HEK293 (cell line): ENCODE measurements around the gene PCAT6.
"Not testable (repeated sequence)": the region's sequence is repeated elsewhere in the genome, so short reads cannot be mapped to it uniquely, and the experiment has no call there.

Experiments
- CTCF ChIA-PET: fragments of 350-600 bp; formaldehyde crosslinking; extraction: SDS; loops from one replicate; lab custom pipeline; 2021; ENCODE audit warnings: antibody characterized with exemption; lab: Yijun Ruan, JAX
- POLR2A ChIA-PET: fragments of 300-600 bp; formaldehyde crosslinking; extraction: SDS; loops from one replicate; lab custom pipeline; 2020; ENCODE audit warnings: antibody characterized with exemption, inconsistent platforms; lab: Yijun Ruan, JAX
- H3K27ac ChIP-seq: fragments of 200-500 bp; sonication (Bioruptor generic); 2 replicates; pipeline ENCODE4 v1.5.1; 2014; ENCODE audit warnings: low read depth, low read length, control low read depth, inconsistent platforms; ENCODE audit errors: extremely low read depth
- H3K36me3 ChIP-seq, 2 experiments: fragments of 200-500 bp in 1 of 2; sonication (Bioruptor generic) in 1 of 2; 1 replicate in 1 of 2; 2 replicates in 1 of 2; pipeline ENCODE4 v1.5.1; 2014 to 2017; ENCODE audit warnings: inconsistent platforms in 2 of 2, low read length in 2 of 2; ENCODE audit not compliant: control insufficient read depth in 2 of 2, insufficient read depth in 1 of 2
- H3K4me1 ChIP-seq: fragments of 200-500 bp; sonication (Bioruptor generic); 2 replicates; pipeline ENCODE4 v1.5.1; 2014; ENCODE audit warnings: mild to moderate bottlenecking, low read length, inconsistent platforms; ENCODE audit not compliant: control insufficient read depth, insufficient read depth
- H3K4me3 ChIP-seq: 2 replicates; pipeline ENCODE4 v1.5.1; 2011; ENCODE audit warnings: low read depth, mild to moderate bottlenecking, control low read depth, low read length, moderate library complexity
- H3K9me3 ChIP-seq: fragments of 200-500 bp; sonication (Bioruptor generic); 2 replicates; pipeline ENCODE4 v1.5.1; 2014; ENCODE audit warnings: low read depth, low read length, inconsistent platforms; ENCODE audit not compliant: control insufficient read depth, insufficient read depth
- EGR2 ChIP-seq: fragments of 450-650 bp; formaldehyde crosslinking; IDR thresholded peaks from 2 replicates; pipeline ENCODE4 v1.5.1; 2016; ENCODE audit warnings: low read depth, missing biosample characterization, missing genetic modification characterization
- OVOL3 ChIP-seq: fragments of 450-650 bp; formaldehyde crosslinking; IDR thresholded peaks from 2 replicates; pipeline ENCODE4 v1.5.1; 2016; ENCODE audit warnings: missing biosample characterization, missing genetic modification characterization
- SP3 ChIP-seq: fragments of 450-650 bp; formaldehyde crosslinking; IDR thresholded peaks from 2 replicates; pipeline ENCODE4 v1.5.1; 2016; ENCODE audit warnings: missing biosample characterization, missing genetic modification characterization
- ZFP3 ChIP-seq: fragments of 450-650 bp; formaldehyde crosslinking; IDR thresholded peaks from 2 replicates; pipeline ENCODE4 v1.5.1; 2016; ENCODE audit warnings: low read depth, missing biosample characterization, missing genetic modification characterization
- ZNF292 ChIP-seq: fragments of 450-650 bp; formaldehyde crosslinking; IDR thresholded peaks from 2 replicates; pipeline ENCODE4 v1.5.1; 2016; ENCODE audit warnings: low read depth, missing biosample characterization, missing genetic modification characterization, borderline replicate concordance
- ZNF335 ChIP-seq: fragments of 450-650 bp; formaldehyde crosslinking; conservative IDR thresholded peaks from 2 replicates; pipeline ENCODE4 v1.5.1; 2016; ENCODE audit warnings: missing biosample characterization, missing genetic modification characterization
- ZNF341 ChIP-seq: fragments of 450-650 bp; formaldehyde crosslinking; IDR thresholded peaks from 2 replicates; pipeline ENCODE4; 2016; ENCODE audit warnings: low read depth, missing biosample characterization, missing genetic modification characterization
- ZNF48 ChIP-seq: fragments of 450-650 bp; formaldehyde crosslinking; IDR thresholded peaks from 2 replicates; pipeline ENCODE4 v1.5.1; 2016; ENCODE audit warnings: missing biosample characterization, missing genetic modification characterization
- ZNF510 ChIP-seq: fragments of 450-650 bp; formaldehyde crosslinking; IDR thresholded peaks from 2 replicates; pipeline ENCODE4 v1.5.1; 2018; ENCODE audit warnings: mild to moderate bottlenecking, missing genetic modification characterization, missing biosample characterization; ENCODE audit not compliant: insufficient replicate concordance
- ZNF529 ChIP-seq: fragments of 450-650 bp; formaldehyde crosslinking; IDR thresholded peaks from 2 replicates; pipeline ENCODE4 v1.5.1; 2017; ENCODE audit warnings: missing genetic modification characterization, missing biosample characterization; ENCODE audit not compliant: insufficient replicate concordance
- ZNF530 ChIP-seq: fragments of 450-650 bp; formaldehyde crosslinking; IDR thresholded peaks from 2 replicates; pipeline ENCODE4 v1.5.1; 2016; ENCODE audit warnings: low read depth, missing biosample characterization, missing genetic modification characterization
- ZNF558 ChIP-seq: fragments of 450-650 bp; formaldehyde crosslinking; IDR thresholded peaks from 2 replicates; pipeline ENCODE4 v1.5.1; 2016; ENCODE audit warnings: missing biosample characterization, missing genetic modification characterization
- ZNF560 ChIP-seq: fragments of 450-650 bp; formaldehyde crosslinking; IDR thresholded peaks from 2 replicates; pipeline ENCODE4 v1.5.1; 2017; ENCODE audit warnings: missing biosample characterization, missing genetic modification characterization, borderline replicate concordance
- ZNF623 ChIP-seq: fragments of 450-650 bp; formaldehyde crosslinking; IDR thresholded peaks from 2 replicates; pipeline ENCODE4 v1.5.1; 2016; ENCODE audit warnings: missing biosample characterization, missing genetic modification characterization
- ZNF629 ChIP-seq: fragments of 450-650 bp; formaldehyde crosslinking; IDR thresholded peaks from 2 replicates; pipeline ENCODE4 v1.5.1; 2017; ENCODE audit warnings: missing biosample characterization, missing genetic modification characterization
- ZNF654 ChIP-seq: fragments of 450-650 bp; formaldehyde crosslinking; IDR thresholded peaks from 2 replicates; pipeline ENCODE4 v1.5.1; 2016; ENCODE audit warnings: low read depth, missing biosample characterization, missing genetic modification characterization
- ZNF658 ChIP-seq: fragments of 450-650 bp; formaldehyde crosslinking; IDR thresholded peaks from 2 replicates; pipeline ENCODE4; 2016; ENCODE audit warnings: missing biosample characterization, missing genetic modification characterization
- ZNF664 ChIP-seq: fragments of 450-650 bp; formaldehyde crosslinking; IDR thresholded peaks from 2 replicates; pipeline ENCODE4 v1.5.1; 2016; ENCODE audit warnings: missing biosample characterization, missing genetic modification characterization
- TF ChIP-seq, protein P1 (sequence below): fragments of 450-650 bp; formaldehyde crosslinking; IDR thresholded peaks from 2 replicates; pipeline ENCODE4 v1.5.0; 2017; ENCODE audit warnings: missing biosample characterization, missing genetic modification characterization, borderline replicate concordance
- TF ChIP-seq, protein P2 (sequence below): fragments of 450-650 bp; formaldehyde crosslinking; IDR thresholded peaks from 2 replicates; pipeline ENCODE4 v1.5.1; 2016; ENCODE audit warnings: missing biosample characterization, missing genetic modification characterization
- TF ChIP-seq, protein P3 (sequence below): fragments of 450-650 bp; formaldehyde crosslinking; conservative IDR thresholded peaks from 2 replicates; pipeline ENCODE4 v1.5.1; 2016; ENCODE audit warnings: low read depth, missing biosample characterization, missing genetic modification characterization
- TF ChIP-seq, protein P4 (sequence below): fragments of 450-650 bp; formaldehyde crosslinking; IDR thresholded peaks from 2 replicates; pipeline ENCODE4 v1.5.1; 2016; ENCODE audit warnings: missing biosample characterization, missing genetic modification characterization

Gene PCAT6

DNA sequence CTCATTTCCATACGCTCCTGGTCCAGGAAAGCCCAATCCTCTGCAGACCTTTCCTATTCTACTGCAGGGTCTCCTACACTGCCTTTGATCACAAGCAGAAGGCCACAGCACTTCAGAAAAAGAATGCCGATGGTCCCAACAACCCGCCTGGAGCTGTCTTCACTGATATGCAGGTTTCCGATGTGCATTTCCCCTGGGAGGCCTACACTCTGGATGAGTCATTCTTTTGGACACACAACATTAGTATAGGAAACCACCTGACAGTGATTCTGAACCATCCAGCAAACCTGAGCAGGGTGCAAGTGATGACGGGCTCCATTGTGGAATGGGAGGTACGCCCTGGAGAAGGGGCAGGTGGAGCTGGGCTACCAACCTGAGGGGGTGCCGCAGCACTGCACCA, 15.0 kb downstream of the PCAT6 start (continued):
- TF ChIP-seq, protein P1, sequence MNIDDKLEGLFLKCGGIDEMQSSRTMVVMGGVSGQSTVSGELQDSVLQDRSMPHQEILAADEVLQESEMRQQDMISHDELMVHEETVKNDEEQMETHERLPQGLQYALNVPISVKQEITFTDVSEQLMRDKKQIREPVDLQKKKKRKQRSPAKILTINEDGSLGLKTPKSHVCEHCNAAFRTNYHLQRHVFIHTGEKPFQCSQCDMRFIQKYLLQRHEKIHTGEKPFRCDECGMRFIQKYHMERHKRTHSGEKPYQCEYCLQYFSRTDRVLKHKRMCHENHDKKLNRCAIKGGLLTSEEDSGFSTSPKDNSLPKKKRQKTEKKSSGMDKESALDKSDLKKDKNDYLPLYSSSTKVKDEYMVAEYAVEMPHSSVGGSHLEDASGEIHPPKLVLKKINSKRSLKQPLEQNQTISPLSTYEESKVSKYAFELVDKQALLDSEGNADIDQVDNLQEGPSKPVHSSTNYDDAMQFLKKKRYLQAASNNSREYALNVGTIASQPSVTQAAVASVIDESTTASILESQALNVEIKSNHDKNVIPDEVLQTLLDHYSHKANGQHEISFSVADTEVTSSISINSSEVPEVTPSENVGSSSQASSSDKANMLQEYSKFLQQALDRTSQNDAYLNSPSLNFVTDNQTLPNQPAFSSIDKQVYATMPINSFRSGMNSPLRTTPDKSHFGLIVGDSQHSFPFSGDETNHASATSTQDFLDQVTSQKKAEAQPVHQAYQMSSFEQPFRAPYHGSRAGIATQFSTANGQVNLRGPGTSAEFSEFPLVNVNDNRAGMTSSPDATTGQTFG = no peak
- TF ChIP-seq ZNF335 (tag by site-specific recombination) (no peak), ZNF658 (tag by site-specific recombination) (no peak), EGR2 (tag by site-specific recombination) (no peak), ZNF48 (tag by site-specific recombination) (no peak)

DNA sequence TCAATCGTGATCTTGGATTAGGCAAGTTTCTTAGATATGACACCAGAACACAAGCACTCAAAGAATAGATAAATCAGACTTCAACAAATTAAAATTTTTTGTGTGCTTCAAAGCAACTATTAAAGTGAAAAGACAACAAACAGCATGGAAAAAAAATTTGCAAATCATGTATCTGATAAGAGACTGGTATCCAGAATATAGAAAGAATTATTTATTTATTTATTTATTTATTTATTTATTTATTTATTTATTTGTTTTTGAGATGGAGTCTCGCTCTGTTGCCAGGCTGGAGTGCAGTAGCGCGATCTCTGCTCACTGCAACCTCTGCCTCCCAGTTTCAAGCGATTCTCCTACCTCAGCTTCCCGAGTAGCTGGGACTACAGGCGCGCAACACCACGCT, 18.5 kb downstream of the PCAT6 start:
- CTCF ChIA-PET, H3K9me3 ChIP-seq, H3K27ac ChIP-seq, H3K4me1 ChIP-seq, POLR2A ChIA-PET, H3K36me3 ChIP-seq, H3K4me3 ChIP-seq: not testable (repeated sequence)
- TF ChIP-seq OVOL3 (tag by site-specific recombination) = 0 out of 2 replicates have a peak, but pooled peaks have one; percentile 27
- TF ChIP-seq ZFP3 = peak; percentile 40; the same call in 1 of the 2 replicates
- peak; percentile 86; the same call in 1 of the 2 replicates for TF ChIP-seq ZNF560 (tag by site-specific recombination)
- TF ChIP-seq, protein P2, sequence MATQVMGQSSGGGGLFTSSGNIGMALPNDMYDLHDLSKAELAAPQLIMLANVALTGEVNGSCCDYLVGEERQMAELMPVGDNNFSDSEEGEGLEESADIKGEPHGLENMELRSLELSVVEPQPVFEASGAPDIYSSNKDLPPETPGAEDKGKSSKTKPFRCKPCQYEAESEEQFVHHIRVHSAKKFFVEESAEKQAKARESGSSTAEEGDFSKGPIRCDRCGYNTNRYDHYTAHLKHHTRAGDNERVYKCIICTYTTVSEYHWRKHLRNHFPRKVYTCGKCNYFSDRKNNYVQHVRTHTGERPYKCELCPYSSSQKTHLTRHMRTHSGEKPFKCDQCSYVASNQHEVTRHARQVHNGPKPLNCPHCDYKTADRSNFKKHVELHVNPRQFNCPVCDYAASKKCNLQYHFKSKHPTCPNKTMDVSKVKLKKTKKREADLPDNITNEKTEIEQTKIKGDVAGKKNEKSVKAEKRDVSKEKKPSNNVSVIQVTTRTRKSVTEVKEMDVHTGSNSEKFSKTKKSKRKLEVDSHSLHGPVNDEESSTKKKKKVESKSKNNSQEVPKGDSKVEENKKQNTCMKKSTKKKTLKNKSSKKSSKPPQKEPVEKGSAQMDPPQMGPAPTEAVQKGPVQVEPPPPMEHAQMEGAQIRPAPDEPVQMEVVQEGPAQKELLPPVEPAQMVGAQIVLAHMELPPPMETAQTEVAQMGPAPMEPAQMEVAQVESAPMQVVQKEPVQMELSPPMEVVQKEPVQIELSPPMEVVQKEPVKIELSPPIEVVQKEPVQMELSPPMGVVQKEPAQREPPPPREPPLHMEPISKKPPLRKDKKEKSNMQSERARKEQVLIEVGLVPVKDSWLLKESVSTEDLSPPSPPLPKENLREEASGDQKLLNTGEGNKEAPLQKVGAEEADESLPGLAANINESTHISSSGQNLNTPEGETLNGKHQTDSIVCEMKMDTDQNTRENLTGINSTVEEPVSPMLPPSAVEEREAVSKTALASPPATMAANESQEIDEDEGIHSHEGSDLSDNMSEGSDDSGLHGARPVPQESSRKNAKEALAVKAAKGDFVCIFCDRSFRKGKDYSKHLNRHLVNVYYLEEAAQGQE (tag by site-specific recombination) = peak; percentile 73
- peak; percentile 50; the same call in 1 of the 2 replicates for TF ChIP-seq ZNF530 (tag by site-specific recombination)
- peak; percentile 78 for TF ChIP-seq ZNF623 (tag by site-specific recombination)
- TF ChIP-seq ZNF529 (tag by site-specific recombination) = peak; percentile 52
- TF ChIP-seq ZNF629 (tag by site-specific recombination) = peak; percentile 61
- peak; percentile 17; the same call in 1 of the 2 replicates for TF ChIP-seq SP3
- TF ChIP-seq ZNF341 (tag by site-specific recombination) = peak; percentile 36; the same call in 1 of the 2 replicates
- TF ChIP-seq, protein P3, sequence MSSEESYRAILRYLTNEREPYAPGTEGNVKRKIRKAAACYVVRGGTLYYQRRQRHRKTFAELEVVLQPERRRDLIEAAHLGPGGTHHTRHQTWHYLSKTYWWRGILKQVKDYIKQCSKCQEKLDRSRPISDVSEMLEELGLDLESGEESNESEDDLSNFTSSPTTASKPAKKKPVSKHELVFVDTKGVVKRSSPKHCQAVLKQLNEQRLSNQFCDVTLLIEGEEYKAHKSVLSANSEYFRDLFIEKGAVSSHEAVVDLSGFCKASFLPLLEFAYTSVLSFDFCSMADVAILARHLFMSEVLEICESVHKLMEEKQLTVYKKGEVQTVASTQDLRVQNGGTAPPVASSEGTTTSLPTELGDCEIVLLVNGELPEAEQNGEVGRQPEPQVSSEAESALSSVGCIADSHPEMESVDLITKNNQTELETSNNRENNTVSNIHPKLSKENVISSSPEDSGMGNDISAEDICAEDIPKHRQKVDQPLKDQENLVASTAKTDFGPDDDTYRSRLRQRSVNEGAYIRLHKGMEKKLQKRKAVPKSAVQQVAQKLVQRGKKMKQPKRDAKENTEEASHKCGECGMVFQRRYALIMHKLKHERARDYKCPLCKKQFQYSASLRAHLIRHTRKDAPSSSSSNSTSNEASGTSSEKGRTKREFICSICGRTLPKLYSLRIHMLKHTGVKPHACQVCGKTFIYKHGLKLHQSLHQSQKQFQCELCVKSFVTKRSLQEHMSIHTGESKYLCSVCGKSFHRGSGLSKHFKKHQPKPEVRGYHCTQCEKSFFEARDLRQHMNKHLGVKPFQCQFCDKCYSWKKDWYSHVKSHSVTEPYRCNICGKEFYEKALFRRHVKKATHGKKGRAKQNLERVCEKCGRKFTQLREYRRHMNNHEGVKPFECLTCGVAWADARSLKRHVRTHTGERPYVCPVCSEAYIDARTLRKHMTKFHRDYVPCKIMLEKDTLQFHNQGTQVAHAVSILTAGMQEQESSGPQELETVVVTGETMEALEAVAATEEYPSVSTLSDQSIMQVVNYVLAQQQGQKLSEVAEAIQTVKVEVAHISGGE = peak; percentile 84
- TF ChIP-seq ZNF664 = peak; percentile 77
- peak; percentile 81; the same call in 1 of the 2 replicates for TF ChIP-seq ZNF558
- TF ChIP-seq, protein P4, sequence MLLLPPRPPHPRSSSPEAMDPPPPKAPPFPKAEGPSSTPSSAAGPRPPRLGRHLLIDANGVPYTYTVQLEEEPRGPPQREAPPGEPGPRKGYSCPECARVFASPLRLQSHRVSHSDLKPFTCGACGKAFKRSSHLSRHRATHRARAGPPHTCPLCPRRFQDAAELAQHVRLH = 0 out of 2 replicates have a peak, but pooled peaks have one; percentile 49
- peak; percentile 49 for TF ChIP-seq ZNF654 (tag by site-specific recombination)
- TF ChIP-seq ZNF510 (tag by site-specific recombination) = peak; percentile 88
- peak; percentile 70; the same call in 1 of the 2 replicates for TF ChIP-seq ZNF292 (tag by site-specific recombination)
